ENCODE data around the gene SEM1. TPM values are rescaled to one million over a fixed set of nuclear protein-coding genes. Genes with fewer than 3 reads are reported as not detected.
A peak's percentile ranks its signal among the peaks of the same experiment; 100 is the strongest.

SEM1 gene
- total and polyA plus RNA-seq, 2 donors (not counting 3 experiments of a cell fraction or from before 2014, with no cell fraction given) = 16.7 to 81.6 TPM

DNA sequence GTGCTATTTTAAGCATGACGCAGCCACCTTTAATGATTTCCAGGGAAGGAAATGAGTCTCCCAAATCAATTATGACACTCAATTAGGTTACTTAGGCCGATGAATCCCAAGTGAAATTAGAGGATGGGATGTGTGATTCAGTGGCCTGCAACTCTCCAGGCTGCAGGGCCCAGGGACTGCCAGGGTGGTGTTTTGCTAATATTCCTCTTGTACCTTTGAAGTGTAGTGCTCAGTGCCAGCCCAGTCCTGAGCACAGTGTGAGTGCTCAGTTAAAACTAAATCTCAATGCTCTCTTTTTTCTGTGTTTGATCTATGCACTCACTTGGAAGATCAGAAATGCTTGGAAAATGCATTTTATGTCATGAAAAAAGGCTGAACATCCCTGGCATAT lies 51.6 kb downstream of the SEM1 start:
- Histone ChIP-seq H3K4me1 (ENCODE audit: control insufficient read depth, extremely low read depth, insufficient read depth, low read length) (peaks cover 21% of the 10 kb centered on the region), H3K27me3 (ENCODE audit: control insufficient read depth in 2 of 2, insufficient read depth in 2 of 2, low read length in 2 of 2) (no peaks in the 10 kb centered on the region), H4K20me1 (replicated peaks; ENCODE audit: control insufficient read depth, extremely low read depth, insufficient read depth, low read length) (no peaks in the 10 kb centered on the region), H3K79me2 (ENCODE audit: control insufficient read depth, insufficient read depth, low read length) (no peaks in the 10 kb centered on the region), H3K9me1 (replicated peaks; ENCODE audit: control insufficient read depth, extremely low read depth, insufficient read depth, low read length) (no peaks in the 10 kb centered on the region), H3K4me3 (replicated peaks in 1 of 3; ENCODE audit: insufficient read depth in 1 of 3, low read depth in 1 of 3, low read length in 3 of 3) (no peak overlapping the region), H3K27ac (ENCODE audit: insufficient read depth, low read depth, low read length) (peak overlapping the region; percentile 25), H3K36me3 (ENCODE audit: control insufficient read depth in 2 of 2, extremely low read depth in 1 of 2, insufficient read depth in 2 of 2, low read length in 2 of 2) (no peaks in the 10 kb centered on the region), H3K9ac (replicated peaks; ENCODE audit: extremely low read depth, insufficient read depth, low read length) (no peak overlapping the region), H3K4me2 (ENCODE audit: insufficient read depth, low read length) (peak overlapping the region; percentile 81), H2AFZ (ENCODE audit: low read depth, low read length) (peak overlapping the region; percentile 41), H3K9me3 (replicated peaks; ENCODE audit: control insufficient read depth, insufficient read depth, low read length) (no peaks in the 10 kb centered on the region)
- FAIRE-seq (peak; percentile 8), DNase-seq (ENCODE audit: low read depth, low spot score) (no peak)
- no peak for TF ChIP-seq MAX (IDR thresholded peaks at IDR 0.05; ENCODE audit: insufficient read depth, insufficient read length)
- TF ChIP-seq MYC (IDR thresholded peaks at IDR 0.05; ENCODE audit: low read depth, low read length) = no peak
- no peak for TF ChIP-seq GATA2 (IDR thresholded peaks at IDR 0.05; ENCODE audit: insufficient read depth, insufficient read length, low read depth, low read length)
- TF ChIP-seq, protein P1, sequence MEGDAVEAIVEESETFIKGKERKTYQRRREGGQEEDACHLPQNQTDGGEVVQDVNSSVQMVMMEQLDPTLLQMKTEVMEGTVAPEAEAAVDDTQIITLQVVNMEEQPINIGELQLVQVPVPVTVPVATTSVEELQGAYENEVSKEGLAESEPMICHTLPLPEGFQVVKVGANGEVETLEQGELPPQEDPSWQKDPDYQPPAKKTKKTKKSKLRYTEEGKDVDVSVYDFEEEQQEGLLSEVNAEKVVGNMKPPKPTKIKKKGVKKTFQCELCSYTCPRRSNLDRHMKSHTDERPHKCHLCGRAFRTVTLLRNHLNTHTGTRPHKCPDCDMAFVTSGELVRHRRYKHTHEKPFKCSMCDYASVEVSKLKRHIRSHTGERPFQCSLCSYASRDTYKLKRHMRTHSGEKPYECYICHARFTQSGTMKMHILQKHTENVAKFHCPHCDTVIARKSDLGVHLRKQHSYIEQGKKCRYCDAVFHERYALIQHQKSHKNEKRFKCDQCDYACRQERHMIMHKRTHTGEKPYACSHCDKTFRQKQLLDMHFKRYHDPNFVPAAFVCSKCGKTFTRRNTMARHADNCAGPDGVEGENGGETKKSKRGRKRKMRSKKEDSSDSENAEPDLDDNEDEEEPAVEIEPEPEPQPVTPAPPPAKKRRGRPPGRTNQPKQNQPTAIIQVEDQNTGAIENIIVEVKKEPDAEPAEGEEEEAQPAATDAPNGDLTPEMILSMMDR (IDR thresholded peaks at IDR 0.05; ENCODE audit: extremely low read depth in 1 of 2, insufficient read depth in 1 of 2, low read depth in 1 of 2, low read length in 2 of 2) = no peak
- TF ChIP-seq POLR2A (IDR thresholded peaks at IDR 0.05; ENCODE audit: low read depth, low read length) = no peak
- TF ChIP-seq POLR2AphosphoS5 (IDR thresholded peaks at IDR 0.05; ENCODE audit: insufficient read depth, low read depth, low read length) = no peak
- TF ChIP-seq FOS (IDR thresholded peaks at IDR 0.05; ENCODE audit: borderline replicate concordance, insufficient read depth, low read length) = no peak
- TF ChIP-seq EZH2 (IDR thresholded peaks at IDR 0.05; ENCODE audit: borderline replicate concordance, low read depth, low read length, severe bottlenecking) = no peak
- no peak for TF ChIP-seq JUN (IDR thresholded peaks at IDR 0.05; ENCODE audit: borderline replicate concordance, insufficient read depth, insufficient read length, low read depth)
- ChIA-PET CTCF (no interaction called here), POLR2A (no interaction called here)
- dilution Hi-C loops (cut with MboI; ENCODE audit: extremely low pct_ligation_motif_present, low sequenced_read_pairs) = no loop called here
- intact Hi-C loops (cut with micrococcal nuclease) = loop anchor here (2.0 kb wide), 1 partner anchor 51 kb away; the partner anchor contains the start of gene SEM1
- no TSS peak for BruUV-seq (replicated peaks)
